GM18909 (cell line): ENCODE measurements around the gene SELENOO.

ENCODE experiments used
- ATAC-seq: cut with Tn5 transposase; IDR thresholded peaks from one replicate; pipeline ENCODE4 v1.9.1; 2021; ENCODE audit warnings: mild to moderate bottlenecking; ENCODE audit not compliant: unreplicated experiment, poor library complexity

SELENOO gene

GRCh38 chr22:50249341-50250248, 48.8 kb downstream of the SELENOO start:
- ATAC-seq: no peak

- no peak for ATAC-seq
Observed at GRCh38 chr22:50250249-50250554, 49.4 kb downstream of the SELENOO start.

DNA sequence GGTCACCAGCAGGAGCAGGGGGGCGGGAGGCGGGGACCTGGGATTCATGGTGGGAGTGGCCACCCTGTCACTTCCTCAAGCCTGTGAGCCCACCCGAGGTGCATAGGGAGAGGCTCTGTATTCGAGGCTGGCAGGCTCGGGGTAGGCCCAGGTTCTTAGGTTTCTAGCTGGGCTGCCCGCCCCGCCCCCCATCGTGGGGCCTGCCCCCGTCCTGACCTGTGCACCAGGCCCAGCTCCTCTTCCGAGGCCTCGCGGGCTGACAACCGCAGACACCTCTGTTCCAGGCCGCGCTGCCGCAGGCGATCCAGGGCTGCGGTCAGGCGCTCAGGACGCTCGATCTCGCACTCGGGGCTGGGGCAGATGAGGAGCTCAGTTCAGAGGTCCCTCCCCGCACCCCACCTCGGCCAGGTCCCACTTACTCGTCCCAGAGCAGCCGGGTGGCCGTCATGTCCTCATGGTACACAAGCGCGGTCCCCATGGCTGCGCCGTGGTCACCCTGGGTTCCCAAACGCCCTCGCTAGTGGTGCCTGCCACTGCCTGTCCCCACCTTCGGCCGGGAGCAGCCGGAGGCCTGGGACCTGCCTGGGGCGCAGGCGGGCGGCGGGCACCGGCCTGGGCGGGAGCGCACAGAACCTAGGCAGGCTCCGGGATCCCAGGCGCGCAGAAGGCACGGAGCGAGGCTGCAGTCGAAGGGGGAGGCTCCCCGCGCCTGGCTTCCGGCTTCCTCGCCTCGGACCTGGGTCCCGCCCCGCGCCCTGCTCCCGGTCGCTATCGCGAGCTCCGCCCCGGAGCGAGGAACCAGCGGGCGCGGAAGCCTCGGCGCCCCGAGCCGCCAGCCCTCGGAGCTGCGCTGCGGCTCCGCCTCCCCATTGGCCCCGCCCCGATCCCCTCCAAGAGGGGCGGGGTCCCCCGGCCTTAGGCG, 50.0 kb downstream of the SELENOO start, which contains the start of gene HDAC10:
TSS of gene HDAC10 (minus strand) at position 711 of the 922 bp plus-strand sequence. CDS start at position 478, 233 bp downstream.
- ATAC-seq: peak; percentile 67

GRCh38 chr22:50251477-50252081, 50.8 kb downstream of the SELENOO start:
- ATAC-seq: peak; percentile 7

GRCh38 chr22:50252082-50253045, 51.6 kb downstream of the SELENOO start:
- no peak for ATAC-seq

GRCh38 chr22:50253046-50253915, 52.5 kb downstream of the SELENOO start:
- no peak for ATAC-seq

GRCh38 chr22:50253941-50254340, 53.1 kb downstream of the SELENOO start:
- ATAC-seq: no peak

GRCh38 chr22:50255099-50255498, 54.3 kb downstream of the SELENOO start:
- no peak for ATAC-seq

DNA sequence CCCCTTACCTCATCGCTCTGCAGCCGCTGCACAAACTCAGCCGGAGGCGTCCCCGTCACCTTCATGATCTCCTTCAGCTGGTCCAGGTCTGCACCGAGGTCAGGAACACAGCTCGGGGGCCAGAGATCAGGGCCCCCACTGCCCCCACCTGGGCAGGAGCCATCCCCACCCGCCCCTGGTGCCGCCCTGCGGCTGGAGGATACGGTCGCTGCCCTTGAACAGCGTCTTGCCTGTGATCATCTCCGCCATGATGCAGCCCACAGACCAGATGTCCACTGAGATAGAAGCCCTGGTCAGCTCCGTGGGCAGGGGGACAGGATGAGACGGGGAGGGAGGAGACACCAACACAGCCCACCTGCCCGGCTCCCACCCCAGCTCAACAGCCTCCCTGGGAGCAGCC, 54.8 kb downstream of the SELENOO start:
- no peak for ATAC-seq

DNA sequence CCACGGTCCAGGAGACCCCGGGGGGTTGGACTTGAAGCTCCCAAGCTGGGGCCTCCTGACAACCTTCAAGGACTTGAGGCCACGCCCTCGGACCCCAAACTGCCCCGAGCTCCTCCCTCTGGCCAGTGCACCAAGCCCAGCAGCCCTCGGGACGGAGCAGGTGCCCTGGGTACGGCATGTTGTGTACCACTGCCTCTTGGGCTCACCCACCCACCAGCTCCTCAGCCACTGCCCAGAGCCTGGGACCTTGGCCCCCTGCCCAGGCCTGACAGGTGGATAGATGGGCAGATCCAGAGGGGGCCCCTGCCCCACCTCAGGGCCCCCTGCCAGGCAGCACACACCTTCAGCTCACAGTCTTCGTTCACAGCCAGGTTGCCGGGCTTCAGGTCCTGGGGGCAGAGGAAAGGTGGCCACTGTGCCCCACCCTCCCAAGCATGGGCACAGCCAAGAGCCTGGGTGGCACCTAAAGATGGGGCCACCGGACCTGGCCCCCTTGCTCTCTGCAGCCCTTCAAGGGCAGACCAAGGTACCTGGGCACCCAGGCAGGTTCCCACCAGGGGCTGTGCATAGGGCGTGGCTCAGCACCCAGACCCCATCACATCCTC, 55.5 kb downstream of the SELENOO start:
- no peak for ATAC-seq

- ATAC-seq: no peak
Observed at GRCh38 chr22:50257041-50257440, 56.2 kb downstream of the SELENOO start.

DNA sequence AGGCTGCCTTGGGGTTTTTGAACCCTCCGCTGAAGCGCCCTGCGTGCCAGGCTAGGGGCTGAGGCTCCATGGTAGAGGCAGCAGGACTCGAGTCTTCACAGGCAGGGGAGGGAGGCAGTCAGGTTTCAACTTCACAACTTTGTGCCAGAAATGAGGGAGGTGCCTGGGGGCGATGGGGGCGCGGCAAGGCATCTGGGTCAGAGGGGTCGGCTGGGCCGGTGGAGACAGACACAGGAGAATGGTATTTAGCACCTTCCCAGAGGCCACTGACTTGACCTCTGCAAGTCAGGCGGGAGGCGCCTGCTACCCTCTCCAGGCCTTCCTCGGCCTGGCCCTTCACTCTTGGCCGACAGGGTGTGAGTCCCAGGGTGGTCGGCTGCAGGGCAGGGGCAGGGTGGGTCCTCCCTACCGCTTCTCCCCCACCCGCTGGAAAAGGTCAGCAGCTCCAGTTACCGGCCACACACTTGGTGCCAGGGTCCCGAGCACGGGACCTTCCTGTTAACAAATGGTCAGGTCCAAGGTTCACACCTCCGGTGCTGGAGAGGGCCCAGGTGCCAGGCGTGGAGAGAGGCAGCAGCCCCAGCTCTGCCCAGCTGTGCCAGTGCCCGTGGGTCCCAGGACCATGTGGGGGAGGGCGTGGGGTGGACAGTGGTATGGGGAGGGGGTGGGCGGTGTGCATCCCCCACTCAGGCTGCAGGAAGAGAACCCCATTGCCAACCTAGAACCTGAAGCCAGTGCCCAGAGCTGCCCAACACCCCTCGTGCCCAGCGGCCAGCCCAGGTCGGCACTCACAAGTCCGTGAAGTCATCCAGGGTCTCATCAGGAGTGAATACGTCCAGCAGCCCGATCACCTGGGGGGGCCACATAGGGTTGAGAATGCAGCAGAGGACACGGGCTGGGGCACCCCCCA, 56.9 kb downstream of the SELENOO start:
- no peak for ATAC-seq

- ATAC-seq: no peak
Observed at GRCh38 chr22:50258361-50259292, 57.8 kb downstream of the SELENOO start.

- no peak for ATAC-seq
Observed at GRCh38 chr22:50259302-50259701, 58.5 kb downstream of the SELENOO start.

GRCh38 chr22:50260434-50260800, 59.6 kb downstream of the SELENOO start:
- no peak for ATAC-seq
